ENCODE measurements around the gene PDGFA. TPM values are rescaled to one million over a fixed set of nuclear protein-coding genes. Genes with fewer than 3 reads are reported as not detected.

The PDGFA gene
- total RNA-seq, 1 experiment from 2014 or later: 129 TPM

GRCh38 chr7:471866-472639 lies 47.6 kb downstream of the PDGFA start:
- CTCF ChIA-PET: interaction anchor here (1.0 kb wide), 1 partner anchor 9 kb away, joined by 5 read pairs; no protein-coding TSS in a partner anchor
- H3K27ac Mint-ChIP-seq: no peak overlapping the region

GRCh38 chr7:471191-471865 lies 48.3 kb downstream of the PDGFA start:
- DNase-seq (ENCODE audit: low spot score): peak; percentile 5
- ChIA-PET CTCF (interaction anchor here (1.0 kb wide), 1 partner anchor 9 kb away, joined by 5 read pairs; no protein-coding TSS in a partner anchor), POLR2A (no interaction called here)
- Mint-ChIP-seq H3K9me3 (peaks cover 34% of the 10 kb centered on the region), H3K36me3 (peaks cover 12% of the 10 kb centered on the region), H3K4me3 (no peak overlapping the region), H3K27me3 (ENCODE audit: low read depth) (no peaks in the 10 kb centered on the region), H3K27ac (no peak overlapping the region), H3K4me1 (no peaks in the 10 kb centered on the region; the same call in 1 of the 2 replicates)
- ATAC-seq: no peak
- no peak for TF ChIP-seq ZBTB21 (CRISPR knock-in tag; IDR thresholded peaks at IDR 0.05; ENCODE audit: borderline replicate concordance)
- TF ChIP-seq, protein P1, sequence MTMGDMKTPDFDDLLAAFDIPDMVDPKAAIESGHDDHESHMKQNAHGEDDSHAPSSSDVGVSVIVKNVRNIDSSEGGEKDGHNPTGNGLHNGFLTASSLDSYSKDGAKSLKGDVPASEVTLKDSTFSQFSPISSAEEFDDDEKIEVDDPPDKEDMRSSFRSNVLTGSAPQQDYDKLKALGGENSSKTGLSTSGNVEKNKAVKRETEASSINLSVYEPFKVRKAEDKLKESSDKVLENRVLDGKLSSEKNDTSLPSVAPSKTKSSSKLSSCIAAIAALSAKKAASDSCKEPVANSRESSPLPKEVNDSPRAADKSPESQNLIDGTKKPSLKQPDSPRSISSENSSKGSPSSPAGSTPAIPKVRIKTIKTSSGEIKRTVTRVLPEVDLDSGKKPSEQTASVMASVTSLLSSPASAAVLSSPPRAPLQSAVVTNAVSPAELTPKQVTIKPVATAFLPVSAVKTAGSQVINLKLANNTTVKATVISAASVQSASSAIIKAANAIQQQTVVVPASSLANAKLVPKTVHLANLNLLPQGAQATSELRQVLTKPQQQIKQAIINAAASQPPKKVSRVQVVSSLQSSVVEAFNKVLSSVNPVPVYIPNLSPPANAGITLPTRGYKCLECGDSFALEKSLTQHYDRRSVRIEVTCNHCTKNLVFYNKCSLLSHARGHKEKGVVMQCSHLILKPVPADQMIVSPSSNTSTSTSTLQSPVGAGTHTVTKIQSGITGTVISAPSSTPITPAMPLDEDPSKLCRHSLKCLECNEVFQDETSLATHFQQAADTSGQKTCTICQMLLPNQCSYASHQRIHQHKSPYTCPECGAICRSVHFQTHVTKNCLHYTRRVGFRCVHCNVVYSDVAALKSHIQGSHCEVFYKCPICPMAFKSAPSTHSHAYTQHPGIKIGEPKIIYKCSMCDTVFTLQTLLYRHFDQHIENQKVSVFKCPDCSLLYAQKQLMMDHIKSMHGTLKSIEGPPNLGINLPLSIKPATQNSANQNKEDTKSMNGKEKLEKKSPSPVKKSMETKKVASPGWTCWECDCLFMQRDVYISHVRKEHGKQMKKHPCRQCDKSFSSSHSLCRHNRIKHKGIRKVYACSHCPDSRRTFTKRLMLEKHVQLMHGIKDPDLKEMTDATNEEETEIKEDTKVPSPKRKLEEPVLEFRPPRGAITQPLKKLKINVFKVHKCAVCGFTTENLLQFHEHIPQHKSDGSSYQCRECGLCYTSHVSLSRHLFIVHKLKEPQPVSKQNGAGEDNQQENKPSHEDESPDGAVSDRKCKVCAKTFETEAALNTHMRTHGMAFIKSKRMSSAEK (CRISPR knock-in tag; IDR thresholded peaks at IDR 0.05; ENCODE audit: borderline replicate concordance): no peak
- TF ChIP-seq TEAD4 (CRISPR knock-in tag; IDR thresholded peaks at IDR 0.05): no peak
- no peak for TF ChIP-seq MXD4 (CRISPR knock-in tag; IDR thresholded peaks at IDR 0.05; ENCODE audit: borderline replicate concordance)
- TF ChIP-seq ZNF121 (CRISPR knock-in tag; IDR thresholded peaks at IDR 0.05): no peak
- TF ChIP-seq, protein P2, sequence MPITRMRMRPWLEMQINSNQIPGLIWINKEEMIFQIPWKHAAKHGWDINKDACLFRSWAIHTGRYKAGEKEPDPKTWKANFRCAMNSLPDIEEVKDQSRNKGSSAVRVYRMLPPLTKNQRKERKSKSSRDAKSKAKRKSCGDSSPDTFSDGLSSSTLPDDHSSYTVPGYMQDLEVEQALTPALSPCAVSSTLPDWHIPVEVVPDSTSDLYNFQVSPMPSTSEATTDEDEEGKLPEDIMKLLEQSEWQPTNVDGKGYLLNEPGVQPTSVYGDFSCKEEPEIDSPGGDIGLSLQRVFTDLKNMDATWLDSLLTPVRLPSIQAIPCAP (CRISPR knock-in tag; IDR thresholded peaks at IDR 0.05): no peak
- no peak for TF ChIP-seq ZNF317 (CRISPR knock-in tag; IDR thresholded peaks at IDR 0.05; ENCODE audit: borderline replicate concordance, low read depth)
- TF ChIP-seq ZNF512 (CRISPR knock-in tag; IDR thresholded peaks at IDR 0.05; ENCODE audit: borderline replicate concordance): no peak
- TF ChIP-seq FOXP1 (CRISPR knock-in tag; IDR thresholded peaks at IDR 0.05; ENCODE audit: borderline replicate concordance): no peak
- no peak for TF ChIP-seq SP1 (CRISPR knock-in tag; conservative IDR thresholded peaks at IDR 0.05)
- TF ChIP-seq ATF1 (CRISPR knock-in tag; IDR thresholded peaks at IDR 0.05): no peak

More at GRCh38 chr7:471866-472639, 47.6 kb downstream of the PDGFA start:
- POLR2A ChIA-PET: no interaction called here
- H3K4me3 Mint-ChIP-seq: no peak overlapping the region
- peak; percentile 11 for DNase-seq (ENCODE audit: low spot score)
- TF ChIP-seq NFYB (CRISPR knock-in tag; conservative IDR thresholded peaks at IDR 0.05; ENCODE audit: low read depth) (no peak), GABPB1 (CRISPR knock-in tag; IDR thresholded peaks at IDR 0.05) (no peak), ELF4 (CRISPR knock-in tag; IDR thresholded peaks at IDR 0.05; ENCODE audit: low read depth) (no peak), ZNF138 (CRISPR knock-in tag; conservative IDR thresholded peaks at IDR 0.05) (no peak), ZNF396 (CRISPR knock-in tag; IDR thresholded peaks at IDR 0.05; ENCODE audit: borderline replicate concordance) (no peak), ZBTB21 (CRISPR knock-in tag; IDR thresholded peaks at IDR 0.05; ENCODE audit: borderline replicate concordance) (no peak)
- H3K4me1 Mint-ChIP-seq: no peaks in the 10 kb centered on the region; the same call in 1 of the 2 replicates
- ATAC-seq: no peak
- peaks cover 12% of the 10 kb centered on the region for H3K36me3 Mint-ChIP-seq
- H3K27me3 Mint-ChIP-seq (ENCODE audit: low read depth): no peaks in the 10 kb centered on the region
- H3K9me3 Mint-ChIP-seq: peaks cover 32% of the 10 kb centered on the region
